NCI-H460 (cell line): ENCODE data around the gene OVOL2. TPM values are rescaled to one million over a fixed set of nuclear protein-coding genes. Genes with fewer than 3 reads are reported as not detected.

Source experiments
- DNase-seq: peaks from one replicate; pipeline ENCODE4 v3.0.0-alpha.2; 2016; ENCODE audit warnings: low read depth; ENCODE audit errors: extremely low read depth
- total RNA-seq: library from RNA; depleted of rRNA; stranded (reverse); fragments of >200 nt; shearing (Covaris generic); gene quantifications from 2 replicates; pipeline ENCODE4 v1.2.3, GENCODE V29; 2014

The OVOL2 gene
- total RNA-seq, 1 experiment from 2014 or later, result not detected

DNA sequence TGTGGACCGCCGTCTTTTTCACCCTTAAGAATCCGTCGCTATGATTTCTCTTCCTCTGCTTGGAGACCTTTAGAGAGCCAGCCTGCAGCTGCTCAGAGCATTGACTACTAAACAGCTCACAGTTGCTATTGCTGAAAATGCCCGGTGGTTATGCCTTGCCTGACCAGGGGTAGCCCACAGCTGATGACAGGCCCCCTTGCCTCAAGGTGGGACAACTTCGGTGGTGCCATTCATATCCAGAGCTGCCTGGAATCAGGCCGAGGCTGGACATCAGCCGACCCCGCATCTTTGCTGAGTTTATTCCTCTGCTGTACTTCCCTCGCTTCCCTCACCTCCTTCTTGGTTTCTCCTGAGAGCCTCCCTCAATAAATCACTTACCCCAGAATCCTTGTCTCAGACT, 39.6 kb downstream of the OVOL2 start:
- DNase-seq, result no peak

GRCh38 chr20:18016772-18017171, 40.9 kb downstream of the OVOL2 start:
- no peak for DNase-seq

- DNase-seq, result no peak
Observed at GRCh38 chr20:18014411-18014810, 43.3 kb downstream of the OVOL2 start.

GRCh38 chr20:18012901-18013300, 44.8 kb downstream of the OVOL2 start:
- no peak for DNase-seq

GRCh38 chr20:18011951-18012645, 45.6 kb downstream of the OVOL2 start:
- no peak for DNase-seq

- DNase-seq, result no peak
Observed at GRCh38 chr20:18011482-18011881, 46.2 kb downstream of the OVOL2 start.

- no peak for DNase-seq
Observed at GRCh38 chr20:18009116-18009515, 48.6 kb downstream of the OVOL2 start.

- no peak for DNase-seq
Observed at GRCh38 chr20:18007534-18008292, 50.0 kb downstream of the OVOL2 start.

- no peak for DNase-seq
Observed at GRCh38 chr20:18006684-18007083, 51.0 kb downstream of the OVOL2 start.

DNA sequence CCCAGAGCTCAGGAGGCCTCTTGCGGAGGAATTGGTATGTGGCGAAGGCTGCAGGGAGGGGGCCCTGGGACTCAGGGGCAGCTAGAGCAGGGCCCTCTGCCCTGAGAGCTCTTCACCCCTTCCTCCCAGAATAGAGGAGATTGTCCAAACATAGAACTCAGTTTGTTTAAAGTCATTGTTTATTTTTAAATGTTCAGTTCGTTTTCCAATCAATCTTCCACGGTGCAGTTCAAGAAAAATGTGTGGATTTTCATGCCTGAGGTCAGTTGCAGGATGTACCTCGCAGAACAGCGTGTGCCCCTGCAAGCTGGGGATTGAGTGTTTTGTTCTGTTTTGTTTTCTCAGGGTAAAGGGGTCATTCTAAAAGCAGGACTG, 51.7 kb downstream of the OVOL2 start:
- DNase-seq, result no peak

GRCh38 chr20:18005170-18005989, 52.3 kb downstream of the OVOL2 start:
- DNase-seq, result no peak

DNA sequence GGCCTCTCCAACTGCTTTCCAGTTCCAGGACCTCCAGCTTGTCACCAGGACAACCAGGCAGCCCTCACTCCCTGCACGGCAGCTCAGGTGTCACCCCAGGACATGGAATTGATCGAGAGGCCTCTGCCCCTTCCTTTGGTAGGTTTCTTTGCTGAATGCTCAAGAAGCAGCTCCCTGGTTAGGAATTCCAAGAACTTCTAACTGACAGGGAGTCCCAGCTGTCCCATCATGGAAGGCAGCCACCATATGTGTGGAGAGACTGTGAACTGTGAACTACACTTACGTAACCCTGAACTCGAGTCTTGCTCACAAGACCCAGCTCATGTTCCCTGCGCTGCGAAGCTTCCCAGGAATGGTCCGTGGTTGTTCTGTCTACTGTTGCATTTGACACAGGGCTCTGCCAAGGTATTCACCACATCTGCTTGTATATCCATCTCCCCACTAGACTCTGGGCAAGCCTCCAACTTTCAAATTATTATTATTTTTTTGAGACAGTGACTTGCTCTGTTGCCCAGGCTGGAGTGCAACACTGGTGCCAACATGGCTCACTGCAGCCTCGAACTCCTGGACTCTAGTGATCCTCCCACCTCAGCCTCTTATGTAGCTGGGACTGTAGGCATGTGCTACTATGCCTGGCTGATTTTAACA, 53.2 kb downstream of the OVOL2 start:
- no peak for DNase-seq

DNA sequence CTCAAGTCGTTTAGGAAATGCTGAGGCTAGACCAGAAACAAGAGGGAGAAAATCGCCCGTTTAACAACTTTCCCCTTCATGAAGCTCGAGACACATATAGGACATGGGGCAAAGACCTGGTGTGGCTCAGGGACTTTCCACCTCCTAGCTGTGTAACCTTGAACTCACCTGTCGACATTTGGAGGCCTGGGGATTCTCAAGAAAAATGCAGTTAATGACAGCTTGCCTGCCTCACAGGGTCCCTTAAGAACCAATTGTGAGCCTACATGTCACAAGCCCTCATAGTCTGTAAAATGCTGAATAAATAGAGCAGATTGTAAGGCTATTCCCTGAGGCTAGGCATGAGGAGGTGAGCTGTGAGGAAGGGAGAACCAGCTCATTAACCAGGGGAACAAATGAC, 53.8 kb downstream of the OVOL2 start:
- no peak for DNase-seq

DNA sequence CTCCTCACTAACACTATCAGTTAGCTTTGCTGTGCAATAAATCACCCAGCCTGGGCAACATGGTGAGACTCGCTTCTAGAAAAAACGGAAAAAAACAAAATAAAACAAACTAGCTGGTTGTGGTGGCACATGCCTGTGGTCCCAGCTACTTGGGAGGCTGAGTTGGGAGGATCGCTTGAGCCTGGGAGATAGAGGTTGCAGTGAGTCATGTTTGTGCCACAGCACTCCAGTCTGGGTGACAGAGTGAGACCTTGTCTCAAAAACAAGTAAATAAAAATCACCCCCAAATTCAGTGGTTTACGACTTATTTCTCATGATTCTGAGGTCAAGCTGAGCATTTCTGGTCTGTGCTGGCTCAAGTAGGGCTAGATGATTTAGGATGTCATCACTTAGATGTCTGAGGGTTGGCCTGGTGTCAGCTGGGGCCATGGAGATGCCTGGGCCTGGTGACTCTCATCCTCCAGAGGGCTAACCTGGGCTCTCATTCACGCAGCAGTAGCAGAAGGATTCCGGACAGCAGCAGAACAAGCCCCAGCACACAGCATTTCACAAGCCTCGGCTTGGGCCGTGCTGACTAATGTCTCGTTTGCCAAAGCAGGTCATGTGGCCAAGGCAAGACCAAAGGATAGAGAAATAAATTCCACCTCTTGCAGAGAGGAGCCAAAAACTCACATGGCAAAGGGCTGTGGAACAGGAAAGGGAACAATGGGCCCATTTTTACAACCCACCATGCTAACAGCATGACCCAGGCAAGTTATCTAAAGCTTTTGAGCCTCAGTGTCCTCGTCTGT, 56.4 kb downstream of the OVOL2 start:
- DNase-seq, result no peak

DNA sequence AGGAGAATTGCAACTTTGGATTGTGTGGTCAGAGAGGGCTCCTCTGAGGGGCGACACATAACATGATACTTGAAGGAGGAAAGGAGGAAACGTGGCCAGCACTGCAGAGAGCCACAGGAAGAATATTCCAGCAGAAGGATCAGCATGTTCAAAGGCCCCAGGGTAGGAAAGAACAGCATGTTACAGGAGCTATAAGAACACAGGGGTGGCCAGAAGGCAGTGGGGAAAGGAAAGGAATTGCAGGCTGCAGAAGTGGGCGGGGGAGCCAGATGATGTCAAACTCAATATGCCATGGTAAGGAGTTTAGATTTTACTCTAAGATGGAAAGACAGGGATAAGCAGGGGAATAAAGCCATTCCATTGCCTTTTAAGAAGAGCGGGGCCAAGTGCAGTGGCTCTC, 58.1 kb downstream of the OVOL2 start:
- DNase-seq, result no peak

DNA sequence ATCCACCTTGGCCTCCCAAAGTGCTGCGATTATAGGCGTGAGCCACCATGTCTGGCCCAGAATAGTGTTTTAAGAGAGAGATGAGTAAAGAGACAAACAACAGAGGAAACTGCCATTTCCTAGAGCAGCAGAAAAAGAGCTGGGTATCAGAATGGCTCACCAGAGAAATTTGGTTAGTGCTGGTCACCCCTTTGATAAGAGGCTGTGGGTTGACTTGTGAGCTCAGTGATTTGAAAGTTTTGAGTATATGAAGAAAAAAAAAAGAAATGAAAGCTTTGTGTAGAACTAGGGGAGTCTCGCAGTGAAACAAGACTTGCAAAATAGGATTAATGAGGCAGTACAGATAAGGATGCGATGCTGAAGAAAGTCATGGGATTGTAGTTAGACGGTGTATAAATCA, 59.3 kb downstream of the OVOL2 start:
- no peak for DNase-seq

DNA sequence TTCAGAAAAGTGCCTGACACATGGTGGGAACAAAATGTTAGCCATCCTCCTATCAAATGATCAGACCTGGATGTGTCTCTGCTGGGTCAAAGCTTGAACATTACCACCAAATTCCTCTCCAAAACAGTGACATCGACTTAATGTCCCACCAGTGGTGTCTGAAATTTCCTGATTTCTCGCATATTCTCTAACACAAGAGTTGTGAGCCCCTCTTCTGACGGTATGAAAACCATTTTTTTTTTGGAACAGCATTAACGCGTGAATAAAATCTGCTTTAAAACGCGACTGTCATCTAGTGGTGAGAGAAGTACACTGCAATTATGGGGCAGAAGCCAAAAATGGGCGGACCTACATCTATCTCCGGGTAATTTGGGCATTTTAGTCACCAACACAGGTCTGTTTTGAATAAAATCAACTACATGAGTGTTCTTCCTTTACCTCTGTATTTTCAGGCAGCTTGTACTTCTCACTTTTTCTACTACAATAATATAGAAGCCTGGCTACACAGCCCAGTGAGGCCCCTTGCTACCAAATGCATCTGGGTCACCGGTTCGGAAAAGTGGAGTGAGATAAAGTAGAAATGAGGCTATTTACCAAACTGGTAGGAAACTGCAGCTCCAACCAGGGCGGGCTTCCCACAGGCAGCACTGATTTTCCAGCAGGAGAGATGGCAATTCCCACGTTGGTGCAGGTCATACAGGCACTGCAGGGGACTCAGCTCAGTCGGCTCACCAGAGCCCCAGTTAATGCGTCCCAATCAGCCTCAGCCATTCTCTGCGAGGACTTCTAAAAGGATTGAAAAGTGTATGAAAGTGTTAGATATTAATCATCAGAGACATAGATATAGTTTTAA, 61.5 kb downstream of the OVOL2 start:
- DNase-seq, result peak; percentile 56

DNA sequence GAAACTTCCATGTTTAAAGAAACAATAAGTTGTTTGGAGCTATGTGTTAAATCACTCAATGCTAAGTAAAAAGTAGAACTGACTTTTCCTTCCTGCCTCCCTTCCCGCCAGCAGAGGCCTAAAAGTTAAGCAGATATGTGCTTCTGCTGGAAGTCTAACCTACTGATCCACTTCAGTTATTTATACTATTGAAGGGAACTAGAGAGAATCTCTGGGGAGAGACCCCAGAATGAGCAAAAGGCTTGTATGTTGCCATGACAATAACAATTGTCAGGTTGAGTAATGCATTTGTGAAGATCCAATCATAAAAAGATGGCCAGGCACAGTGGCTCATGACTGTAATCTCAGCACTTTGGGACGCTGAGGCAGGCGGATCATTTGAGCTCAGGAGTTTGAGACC, 64.2 kb downstream of the OVOL2 start:
- no peak for DNase-seq

GRCh38 chr20:17992847-17993513, 64.7 kb downstream of the OVOL2 start:
- DNase-seq, result no peak
